NCI-H460 (cell line): Measurements from ENCODE around the gene APOLD1. TPM values are rescaled to one million over a fixed set of nuclear protein-coding genes. Genes with fewer than 3 reads are reported as not detected.
A peak's percentile ranks its signal among the peaks of the same experiment; 100 is the strongest.
"Not testable (repeated sequence)": the region's sequence is repeated elsewhere in the genome, so short reads cannot be mapped to it uniquely, and the experiment has no call there.

Experiments
- DNase-seq: peaks from one replicate; pipeline ENCODE4 v3.0.0-alpha.2; 2016; ENCODE audit warnings: low read depth; ENCODE audit errors: extremely low read depth
- total RNA-seq: library from RNA; depleted of rRNA; stranded (reverse); fragments of >200 nt; shearing (Covaris generic); gene quantifications from 2 replicates; pipeline ENCODE4 v1.2.3, GENCODE V29; 2014

Gene APOLD1
- total RNA-seq, 1 experiment from 2014 or later: 0.42 TPM

GRCh38 chr12:12806784-12807516 is 21.5 kb downstream of the APOLD1 start:
- DNase-seq: no peak

DNA sequence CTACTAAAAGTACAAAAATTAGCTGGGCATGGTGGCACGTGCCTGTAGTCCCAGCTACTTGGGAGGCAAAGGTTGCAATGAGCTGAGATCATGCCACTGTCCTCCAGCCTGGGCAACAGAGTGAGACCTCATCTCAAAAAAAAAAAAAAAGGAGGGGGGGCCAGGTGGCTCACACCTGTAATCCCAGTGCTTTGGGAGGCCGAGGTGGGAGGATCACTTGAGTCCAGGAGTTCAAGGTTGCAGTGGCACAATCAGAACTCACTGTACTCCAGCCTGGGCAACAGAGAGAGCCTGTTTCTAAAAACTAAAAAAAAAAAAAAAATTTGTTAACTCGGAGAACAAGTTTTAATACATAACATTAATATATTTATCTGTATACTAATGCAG is 22.1 kb downstream of the APOLD1 start:
- not testable (repeated sequence) for DNase-seq

- DNase-seq: no peak
These were observed 22.7 kb downstream of the APOLD1 start for GRCh38 chr12:12807970-12808702.

GRCh38 chr12:12810553-12811021 is 25.1 kb downstream of the APOLD1 start:
- no peak for DNase-seq

GRCh38 chr12:12811343-12811742 is 25.9 kb downstream of the APOLD1 start:
- DNase-seq: no peak

- no peak for DNase-seq
These were observed 26.7 kb downstream of the APOLD1 start for GRCh38 chr12:12812174-12812573.

GRCh38 chr12:12812618-12813119 is 27.2 kb downstream of the APOLD1 start:
- no peak for DNase-seq

GRCh38 chr12:12813120-12814101 is 28.0 kb downstream of the APOLD1 start, which contains the start of gene DDX47:
Gene DDX47, plus strand, starts transcription at chr12:12813346. Its CDS starts 22 bp downstream, at chr12:12813368.
- DNase-seq: peak; percentile 86

DNA sequence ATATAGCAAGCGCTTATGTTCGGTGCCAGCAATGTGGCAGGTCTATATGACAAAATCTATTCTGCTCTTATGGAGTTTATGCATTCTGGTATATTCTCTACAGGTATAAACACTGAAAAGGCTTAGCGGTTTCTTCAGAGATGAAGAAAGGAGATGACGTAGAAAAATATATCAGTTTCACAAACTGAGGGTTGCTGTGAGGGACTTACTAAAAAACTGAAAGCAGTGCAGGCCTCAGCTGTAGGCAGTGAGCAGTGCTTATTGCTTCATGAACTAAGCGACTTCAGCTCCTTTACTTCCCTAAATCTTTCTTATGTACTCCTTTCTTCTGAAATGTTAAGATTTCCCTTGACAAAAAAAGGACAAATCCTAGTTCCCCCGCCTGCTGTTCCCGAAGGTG is 32.2 kb downstream of the APOLD1 start:
- no peak for DNase-seq

DNA sequence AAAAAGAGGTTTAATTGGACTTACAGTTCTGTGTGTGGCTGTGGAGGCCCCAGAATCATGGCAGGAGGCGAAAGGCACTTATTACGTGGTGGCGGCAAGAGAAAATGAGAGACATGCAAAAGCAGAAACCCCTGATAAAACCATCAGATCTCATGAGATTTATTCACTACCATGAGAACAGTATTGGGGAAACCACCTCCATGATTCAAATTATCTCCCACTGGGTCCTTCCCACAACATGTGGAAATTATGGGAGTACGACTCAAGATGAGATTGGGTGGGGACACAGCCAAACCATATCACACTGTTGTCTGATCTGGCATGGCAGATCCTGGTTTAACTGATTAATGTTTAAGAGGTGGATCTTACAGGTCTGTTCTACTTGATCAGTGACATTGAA is 33.2 kb downstream of the APOLD1 start:
- no peak for DNase-seq

- DNase-seq: no peak
These were observed 33.8 kb downstream of the APOLD1 start for GRCh38 chr12:12819221-12819620.

- DNase-seq: no peak
These were observed 34.4 kb downstream of the APOLD1 start for GRCh38 chr12:12819752-12820311.

- not testable (repeated sequence) for DNase-seq
These were observed 34.9 kb downstream of the APOLD1 start for GRCh38 chr12:12820376-12820775.

DNA sequence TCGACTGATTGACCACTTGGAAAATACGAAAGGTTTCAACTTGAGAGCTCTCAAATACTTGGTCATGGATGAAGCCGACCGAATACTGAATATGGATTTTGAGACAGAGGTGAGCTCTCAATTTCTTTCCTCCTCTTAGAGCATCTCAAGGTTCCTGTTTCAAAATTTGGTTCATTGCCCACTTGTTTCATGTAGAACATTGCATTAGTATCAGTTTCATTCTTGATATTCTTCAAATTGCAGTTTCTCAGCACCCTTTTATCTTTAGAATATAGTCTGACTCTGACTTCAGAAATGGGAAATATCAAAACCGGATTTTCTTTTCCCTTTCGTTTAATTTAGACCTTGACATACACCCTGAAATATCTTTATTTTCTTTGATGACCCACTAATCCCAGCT is 36.5 kb downstream of the APOLD1 start:
- DNase-seq: no peak

GRCh38 chr12:12822886-12823285 is 37.4 kb downstream of the APOLD1 start:
- no peak for DNase-seq

DNA sequence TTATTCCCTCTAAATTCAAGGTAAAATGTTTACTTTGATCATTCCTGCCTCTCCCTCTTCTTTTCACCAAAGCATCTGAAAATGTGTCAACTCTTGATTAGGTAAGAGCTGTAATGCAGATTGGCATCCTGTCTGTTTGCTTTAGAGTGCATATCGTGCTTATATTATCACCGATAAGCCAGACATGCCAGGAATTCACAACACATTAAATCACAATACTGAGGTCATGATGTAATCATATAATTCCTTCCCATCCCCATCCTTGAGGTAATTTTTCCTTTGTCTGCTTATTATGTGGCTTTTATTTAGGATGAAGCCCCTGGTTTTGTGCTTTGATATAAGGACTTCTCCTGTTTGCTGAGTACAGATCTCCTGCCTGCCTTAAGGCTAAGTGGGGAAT is 37.8 kb downstream of the APOLD1 start:
- DNase-seq: no peak

DNA sequence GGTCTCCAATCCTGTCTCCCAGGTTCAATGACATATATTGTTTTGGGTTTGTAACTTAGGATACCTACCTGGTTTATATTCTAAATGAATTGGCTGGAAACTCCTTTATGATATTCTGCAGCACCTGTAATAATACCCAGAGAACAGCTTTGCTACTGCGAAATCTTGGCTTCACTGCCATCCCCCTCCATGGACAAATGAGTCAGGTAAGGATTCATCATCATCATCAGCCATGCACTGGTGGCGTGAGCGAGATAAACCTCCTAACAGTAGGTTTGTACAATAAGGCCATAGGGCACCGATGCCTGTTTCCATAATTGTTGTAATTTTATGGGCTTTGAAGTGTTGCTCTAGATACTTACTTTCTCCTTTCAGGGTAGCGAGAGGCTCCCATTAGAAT is 38.4 kb downstream of the APOLD1 start:
- no peak for DNase-seq

GRCh38 chr12:12835378-12836146 is 50.1 kb downstream of the APOLD1 start:
- DNase-seq: no peak

- DNase-seq: no peak
These were observed 51.1 kb downstream of the APOLD1 start for GRCh38 chr12:12836571-12836970.
